Kidney (tissue), 14 donors: ENCODE data around the gene CERS3. TPM values are rescaled to one million over a fixed set of nuclear protein-coding genes. Genes with fewer than 3 reads are reported as not detected.

Source experiments
- DNase-seq, 5 donors: peaks; one replicate each; pipeline ENCODE4 v3.0.0-alpha.2; 2013 to 2020
- FAIRE-seq: peaks from 2 replicates; lab custom pipeline; 2012; peaks lifted over from hg19 to GRCh38; lab: Jason Lieb, UNC
- H3K27ac ChIP-seq, 2 donors: one replicate each; pipeline ENCODE4 v1.7.0; 2013; ENCODE audit warnings: low read depth in 2 of 2, low read length in 2 of 2, inconsistent platforms in 1 of 2
- H3K27me3 ChIP-seq: one replicate; pipeline ENCODE4 v1.7.1; 2013; ENCODE audit warnings: low read length, inconsistent platforms; ENCODE audit not compliant: control insufficient read depth, insufficient read depth
- H3K36me3 ChIP-seq, 3 donors: one replicate each; pipeline versions ENCODE4 v1.7.0 to v1.7.1; 2013; ENCODE audit warnings: low read length in 3 of 3, control low read depth in 1 of 3, inconsistent platforms in 1 of 3; ENCODE audit not compliant: insufficient read depth in 3 of 3, control insufficient read depth in 2 of 3
- H3K4me1 ChIP-seq, 3 donors: one replicate each; pipeline versions ENCODE4 v1.7.0 to v1.7.1; 2013; ENCODE audit warnings: low read length in 3 of 3, inconsistent platforms in 1 of 3, low read depth in 1 of 3; ENCODE audit not compliant: control insufficient read depth in 2 of 3, insufficient read depth in 2 of 3
- H3K4me3 ChIP-seq, 3 donors: one replicate each; pipeline versions ENCODE4 v1.7.0 to v1.8.1; 2013; ENCODE audit warnings: low read length in 3 of 3, control low read depth in 1 of 3, inconsistent platforms in 1 of 3
- H3K9ac ChIP-seq, 3 donors: one replicate each; pipeline versions ENCODE4 v1.7.0 to v1.7.1; 2013; ENCODE audit warnings: low read length in 3 of 3, control low read depth in 1 of 3, inconsistent platforms in 1 of 3
- H3K9me3 ChIP-seq, 3 donors: one replicate each; pipeline versions ENCODE4 v1.7.0 to v1.7.1; 2013; ENCODE audit warnings: low read length in 3 of 3, control low read depth in 1 of 3, inconsistent platforms in 1 of 3; ENCODE audit not compliant: control insufficient read depth in 2 of 3, insufficient read depth in 1 of 3
- CTCF ChIP-seq: IDR thresholded peaks from 3 replicates; pipeline ENCODE4 v1.5.1; 2012; ENCODE audit warnings: mild to moderate bottlenecking, moderate library complexity, borderline replicate concordance; ENCODE audit not compliant: insufficient read depth; ENCODE audit errors: extremely low read depth
- intact Hi-C: fragments of 100-400 bp; cut with DNase I; formaldehyde crosslinking; loops from one replicate; pipeline ENCODE4 v1.11.1; 2022
- polyA plus RNA-seq: library from polyadenylated mRNA; stranded (reverse); fragments of 350-450 nt; fragmentation: Illumina TruSeq; extraction: RNeasy Lipid Tissue Mini Kit (QIAGEN cat#74804); gene quantifications from one replicate; pipeline ENCODE4 v1.2.3, GENCODE V29; 2014; ENCODE audit warnings: low read depth, low replicate concordance; ENCODE audit not compliant: insufficient read depth
- total RNA-seq: library from RNA; stranded (reverse); fragmentation: NEBNext Ultra II Directional; extraction: Animal tissue kit (Norgen Biotek cat#: 25700); gene quantifications from one replicate; pipeline ENCODE4 v1.2.1, GENCODE V29; 2021
- donor health status: control.
- donor health status: control.
- donor health status: control.
- donor health status: control.
- donor health status: control.
- donor health status: DM: yes; HTN: yes; CAD: no.
- donor health status: Normal renal cell carcinoma (clear cell type).

CERS3 gene
- total and polyA plus RNA-seq, 2 donors from 2014 or later: 0.31 TPM; not detected in 1

- Histone ChIP-seq H3K9ac (no peak overlapping the region), H3K27ac (no peak overlapping the region), H3K9me3 (no peaks in the 10 kb centered on the region), H3K4me1 (no peaks in the 10 kb centered on the region), H3K27me3 (no peaks in the 10 kb centered on the region), H3K36me3 (no peaks in the 10 kb centered on the region), H3K4me3 (no peak overlapping the region)
- no peak for FAIRE-seq
- no peak for TF ChIP-seq CTCF
- intact Hi-C loops: no loop called here
- DNase-seq: no peak
These were observed 30.6 kb upstream of the CERS3 start for GRCh38 chr15:100559330-100559729.

- no peaks in the 10 kb centered on the region for H3K4me1 ChIP-seq
- no peaks in the 10 kb centered on the region for H3K27me3 ChIP-seq
- DNase-seq (peak in 1 of 5 donors; percentile 70), FAIRE-seq (no peak)
- H3K36me3 ChIP-seq: no peaks in the 10 kb centered on the region
- no peak overlapping the region for H3K4me3 ChIP-seq
- H3K9me3 ChIP-seq: no peaks in the 10 kb centered on the region
- H3K27ac ChIP-seq: no peak overlapping the region
- TF ChIP-seq CTCF: no peak
- H3K9ac ChIP-seq: no peak overlapping the region
- intact Hi-C loops: no loop called here
These were observed 30.1 kb upstream of the CERS3 start for GRCh38 chr15:100558771-100559254.

GRCh38 chr15:100553468-100553867, 24.7 kb upstream of the CERS3 start:
- DNase-seq (no peak), FAIRE-seq (no peak)
- intact Hi-C loops: no loop called here
- TF ChIP-seq CTCF: no peak
- no peaks in the 10 kb centered on the region for H3K4me1 ChIP-seq
- H3K36me3 ChIP-seq: no peaks in the 10 kb centered on the region
- H3K27me3 ChIP-seq: no peaks in the 10 kb centered on the region
- H3K27ac ChIP-seq: no peak overlapping the region
- H3K4me3 ChIP-seq: no peak overlapping the region
- H3K9ac ChIP-seq: no peak overlapping the region
- no peaks in the 10 kb centered on the region for H3K9me3 ChIP-seq

GRCh38 chr15:100547961-100548360, 19.2 kb upstream of the CERS3 start:
- FAIRE-seq: no peak

More at GRCh38 chr15:100547961-100548360, 19.2 kb upstream of the CERS3 start:
- Histone ChIP-seq H3K9me3 (no peaks in the 10 kb centered on the region), H3K4me3 (no peak overlapping the region), H3K27ac (no peak overlapping the region), H3K4me1 (no peaks in the 10 kb centered on the region), H3K9ac (no peak overlapping the region), H3K36me3 (no peaks in the 10 kb centered on the region), H3K27me3 (peaks cover 5% of the 10 kb centered on the region)
- no peak for DNase-seq
- intact Hi-C loops: no loop called here
- TF ChIP-seq CTCF: no peak
